Measurements from ENCODE around the gene PRR23C. TPM values are rescaled to one million over a fixed set of nuclear protein-coding genes. Genes with fewer than 3 reads are reported as not detected.

Gene PRR23C
- total RNA-seq, 1 experiment from 2014 or later: not detected

DNA sequence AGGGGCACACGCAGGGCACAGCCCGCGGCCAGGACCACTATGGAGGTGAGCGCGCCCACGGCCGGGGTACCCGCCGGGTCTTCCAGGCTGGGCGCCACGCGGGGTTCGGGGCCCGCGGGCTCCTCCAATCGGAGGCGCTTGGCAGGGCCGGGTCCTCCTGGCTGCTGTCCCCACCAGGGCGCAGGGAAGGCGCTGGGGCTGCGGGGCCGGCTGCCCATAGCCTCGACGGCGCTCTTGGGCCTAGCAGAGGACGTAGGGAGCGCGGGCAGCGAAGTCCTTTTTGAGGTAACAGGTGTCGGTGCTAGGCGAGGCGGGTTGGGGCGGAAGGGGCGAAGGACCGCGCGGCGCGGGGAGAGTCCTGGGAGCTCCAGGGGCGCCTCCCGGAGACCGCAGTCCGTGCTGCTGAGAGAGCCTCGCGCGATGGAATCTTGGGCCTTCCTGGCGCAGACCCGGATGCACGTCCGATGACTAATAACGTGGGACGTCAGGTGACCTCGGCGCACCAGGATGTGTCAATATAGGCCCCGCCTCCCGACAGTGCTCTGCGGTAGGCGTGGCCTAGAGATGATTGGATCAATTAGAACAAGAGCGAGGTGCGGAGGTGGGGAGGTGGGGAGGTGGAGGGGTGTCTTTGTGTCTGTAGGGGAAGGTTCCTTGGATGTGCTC lies 38.5 kb downstream of the PRR23C start, which contains the start of gene PRR23A:
Gene PRR23A (minus strand): TSS at position 218 of the 666 bp plus-strand sequence. CDS start 0 bp downstream, at position 218.
- no peak for DNase-seq (ENCODE audit: low spot score)
- in situ Hi-C loops (cut with HindIII; ENCODE audit: low sequenced_read_pairs): no loop called here

DNA sequence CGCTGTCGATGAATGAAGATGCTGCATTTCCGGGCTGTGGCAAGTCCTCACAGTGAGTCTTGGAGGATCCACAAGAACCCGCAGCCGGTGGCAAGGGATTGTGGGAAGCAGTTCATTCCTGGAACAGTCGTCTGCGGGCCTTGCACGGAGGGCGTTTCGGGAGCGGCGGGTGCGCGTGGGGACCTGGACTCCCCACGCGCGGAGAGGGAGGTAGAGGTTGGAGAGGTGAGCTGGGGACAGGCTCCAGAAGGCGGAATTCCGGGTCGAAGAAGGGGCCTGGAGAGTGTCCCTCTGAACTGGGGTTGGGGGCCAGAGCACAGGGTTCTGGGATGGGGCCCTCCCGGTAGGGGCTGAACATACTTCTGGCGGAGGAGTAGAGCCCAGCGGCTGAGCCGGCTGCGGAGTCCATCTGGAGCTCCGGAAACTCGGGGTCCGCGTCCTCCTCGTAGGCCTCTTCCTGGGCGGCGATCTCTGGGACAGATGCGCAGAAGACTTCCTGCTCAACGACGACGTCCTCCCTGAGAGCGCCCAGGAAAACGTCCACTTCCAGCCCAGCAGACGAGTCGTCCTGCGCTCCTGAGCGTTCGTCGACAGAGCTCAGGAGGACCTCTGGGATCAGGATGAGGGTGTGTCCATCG lies 39.2 kb downstream of the PRR23C start:
- in situ Hi-C loops (cut with HindIII; ENCODE audit: low sequenced_read_pairs): no loop called here
- DNase-seq (ENCODE audit: low spot score): no peak

DNA sequence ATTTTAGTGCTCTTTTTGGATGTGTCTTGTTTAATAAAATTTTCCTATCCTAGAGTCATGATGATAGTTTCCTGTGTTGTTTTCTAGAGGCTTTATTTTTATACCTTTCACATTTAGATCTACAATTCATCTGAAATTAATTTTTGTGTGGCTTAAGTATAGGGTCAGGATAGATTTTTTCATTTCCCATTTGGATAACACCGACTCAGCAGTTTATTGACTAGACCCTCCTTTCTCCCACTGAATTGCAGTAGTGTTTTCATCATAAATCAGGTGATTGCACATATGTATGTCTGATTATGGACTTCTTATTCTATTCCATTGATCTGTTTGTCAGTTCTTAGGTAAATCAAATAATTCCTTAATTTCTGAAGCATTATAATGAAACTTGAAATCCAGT lies 49.0 kb downstream of the PRR23C start:
- in situ Hi-C loops (cut with HindIII; ENCODE audit: low sequenced_read_pairs): no loop called here
- no peak for DNase-seq (ENCODE audit: low spot score)

Other genes starting within 250 kb of the PRR23C start
- gene PIK3CB, start 210.0 kb downstream of the PRR23C start, total RNA-seq (2014; rRNA removed; shearing (Covaris generic)): 25.4 and 38.0 TPM in 2 replicates
- gene FOXL2, start 97.8 kb downstream of the PRR23C start, total RNA-seq (2014; rRNA removed; shearing (Covaris generic)): 0.06 TPM in 1 of 2 replicates, not detected in the other
- 1.2 TPM in 1 of 2 replicates, not detected in the other for gene FOXL2NB, start 97.7 kb downstream of the PRR23C start, total RNA-seq (2014; rRNA removed; shearing (Covaris generic))
- gene PRR23A, start 38.6 kb downstream of the PRR23C start, total RNA-seq (2014; rRNA removed; shearing (Covaris generic)): not detected in 2 replicates
- not detected in 2 replicates for gene PRR23B, start 24.0 kb downstream of the PRR23C start, total RNA-seq (2014; rRNA removed; shearing (Covaris generic))